Measurements from ENCODE around the gene TCERG1.

DNA sequence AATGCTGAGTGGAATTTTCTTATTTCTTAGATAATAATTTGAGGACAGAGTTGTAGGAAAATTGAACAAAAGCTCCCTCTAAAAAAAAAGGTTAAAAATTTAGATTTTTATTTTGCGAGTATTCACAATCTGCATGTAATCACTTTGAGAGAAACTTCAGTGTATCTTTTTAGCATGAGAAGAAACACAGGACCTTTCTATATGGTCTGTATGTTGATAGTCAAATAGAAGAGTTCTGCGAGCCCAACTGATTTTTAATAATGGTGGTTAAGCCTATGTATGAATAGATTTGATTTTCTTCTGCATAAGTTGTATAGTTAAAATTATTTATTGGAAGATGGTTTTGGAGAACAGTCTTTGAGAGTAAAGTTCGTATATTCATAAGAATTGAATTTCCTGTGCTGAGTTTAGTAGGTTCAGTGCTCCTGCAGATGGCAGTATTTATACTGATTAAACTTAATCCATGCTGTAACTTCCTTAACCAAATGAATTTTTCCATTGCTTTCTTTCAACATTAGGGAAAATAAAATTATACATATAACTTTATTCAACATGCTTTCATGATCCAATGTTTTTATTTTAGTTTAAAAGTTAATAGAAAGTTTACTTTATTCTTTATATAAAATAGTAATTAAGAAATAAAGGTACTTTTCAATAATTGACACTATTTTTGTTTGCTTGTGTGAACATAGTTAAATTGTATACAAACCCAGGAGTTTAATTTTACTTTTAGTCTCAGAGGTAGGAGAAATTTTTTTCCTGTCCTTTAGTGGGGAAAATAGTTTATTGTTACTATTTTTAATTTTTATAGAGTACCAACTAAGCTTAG, 19.6 kb downstream of the TCERG1 start:
- TF ChIP-seq, protein P1, sequence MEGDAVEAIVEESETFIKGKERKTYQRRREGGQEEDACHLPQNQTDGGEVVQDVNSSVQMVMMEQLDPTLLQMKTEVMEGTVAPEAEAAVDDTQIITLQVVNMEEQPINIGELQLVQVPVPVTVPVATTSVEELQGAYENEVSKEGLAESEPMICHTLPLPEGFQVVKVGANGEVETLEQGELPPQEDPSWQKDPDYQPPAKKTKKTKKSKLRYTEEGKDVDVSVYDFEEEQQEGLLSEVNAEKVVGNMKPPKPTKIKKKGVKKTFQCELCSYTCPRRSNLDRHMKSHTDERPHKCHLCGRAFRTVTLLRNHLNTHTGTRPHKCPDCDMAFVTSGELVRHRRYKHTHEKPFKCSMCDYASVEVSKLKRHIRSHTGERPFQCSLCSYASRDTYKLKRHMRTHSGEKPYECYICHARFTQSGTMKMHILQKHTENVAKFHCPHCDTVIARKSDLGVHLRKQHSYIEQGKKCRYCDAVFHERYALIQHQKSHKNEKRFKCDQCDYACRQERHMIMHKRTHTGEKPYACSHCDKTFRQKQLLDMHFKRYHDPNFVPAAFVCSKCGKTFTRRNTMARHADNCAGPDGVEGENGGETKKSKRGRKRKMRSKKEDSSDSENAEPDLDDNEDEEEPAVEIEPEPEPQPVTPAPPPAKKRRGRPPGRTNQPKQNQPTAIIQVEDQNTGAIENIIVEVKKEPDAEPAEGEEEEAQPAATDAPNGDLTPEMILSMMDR (IDR thresholded peaks at IDR 0.05) = no peak
- TF ChIP-seq POLR2A (IDR thresholded peaks at IDR 0.05) (no peak), EP300 (IDR thresholded peaks at IDR 0.05) (no peak)
